Stimulated activated effector memory CD8-positive, alpha-beta T cell treated with anti-CD3 and anti-CD28 coated beads, Interleukin-12 subunit alpha, Interleukin-12 subunit beta, amount 100 ng/mL, for 72 hours (primary cell): ENCODE results near the gene RGS19.
"Not testable (repeated sequence)": the region's sequence is repeated elsewhere in the genome, so short reads cannot be mapped to it uniquely, and the experiment has no call there.

Experiments
- ATAC-seq: fragments of 150-1000 bp; cut with Tn5 transposase; 2 replicates; pipeline ENCODE4 v1.10.0; 2021
- DNase-seq, 2 donors: peaks; one replicate each; pipeline ENCODE4 v3.0.0; 2021 to 2022; ENCODE audit warnings: low spot score in 2 of 2
- H3K27ac Mint-ChIP-seq: one replicate; pipeline ENCODE4 v1.8.0; 2022; ENCODE audit warnings: mild to moderate bottlenecking, mixed read lengths
- H3K36me3 Mint-ChIP-seq: one replicate; pipeline ENCODE4 v1.8.0; 2022; ENCODE audit warnings: mild to moderate bottlenecking, mixed read lengths
- H3K4me1 Mint-ChIP-seq: one replicate; pipeline ENCODE4 v1.8.0; 2022; ENCODE audit warnings: mixed read lengths
- H3K4me3 Mint-ChIP-seq: one replicate; pipeline ENCODE4 v1.8.0; 2022; ENCODE audit warnings: mild to moderate bottlenecking, mixed read lengths
- H3K9me3 Mint-ChIP-seq: one replicate; pipeline ENCODE4 v1.8.0; 2022; ENCODE audit warnings: mixed read lengths

Gene RGS19

GRCh38 chr20:64079273-64080012 is at the start of gene RGS19:
TSS of gene RGS19 (minus strand) at chr20:64079518. CDS start at chr20:64076886, 2,632 bp downstream.
- ATAC-seq: peak; percentile 55
- no peaks in the 10 kb centered on the region for H3K9me3 Mint-ChIP-seq
- peak; percentile 58 to 83 for DNase-seq
- peak within 1 kb of the TSS; percentile 92 for H3K27ac Mint-ChIP-seq
- H3K4me3 Mint-ChIP-seq: peak within 1 kb of the TSS; percentile 91
- peaks cover 20% of the 10 kb centered on the region for H3K36me3 Mint-ChIP-seq
- peaks cover 53% of the 10 kb centered on the region for H3K4me1 Mint-ChIP-seq

- H3K4me3 Mint-ChIP-seq, H3K27ac Mint-ChIP-seq, H3K9me3 Mint-ChIP-seq, H3K36me3 Mint-ChIP-seq, ATAC-seq, DNase-seq: not testable (repeated sequence)
- H3K4me1 Mint-ChIP-seq: peaks cover 10% of the 10 kb centered on the region
Observed at GRCh38 chr20:64123517-64123916, 44.2 kb upstream of the RGS19 start.

- ATAC-seq, H3K4me3 Mint-ChIP-seq, H3K9me3 Mint-ChIP-seq, H3K36me3 Mint-ChIP-seq, DNase-seq, H3K27ac Mint-ChIP-seq: not testable (repeated sequence)
- peaks cover 10% of the 10 kb centered on the region for H3K4me1 Mint-ChIP-seq
Observed at GRCh38 chr20:64122927-64123326, 43.6 kb upstream of the RGS19 start.

- no peak for ATAC-seq
- no peaks in the 10 kb centered on the region for H3K9me3 Mint-ChIP-seq
- DNase-seq: no peak
Observed at GRCh38 chr20:64121586-64121985, 42.3 kb upstream of the RGS19 start.

GRCh38 chr20:64119681-64120341 is 40.5 kb upstream of the RGS19 start:
- Mint-ChIP-seq H3K27ac (peak overlapping the region; percentile 89), H3K4me3 (peak overlapping the region; percentile 65), H3K4me1 (peaks cover 10% of the 10 kb centered on the region), H3K36me3 (peaks cover 8% of the 10 kb centered on the region), H3K9me3 (no peaks in the 10 kb centered on the region)
- DNase-seq (no peak), ATAC-seq (peak; percentile 35)

More at GRCh38 chr20:64121586-64121985, 42.3 kb upstream of the RGS19 start:
- Mint-ChIP-seq H3K4me3 (no peak overlapping the region), H3K36me3 (peaks cover 8% of the 10 kb centered on the region), H3K27ac (no peak overlapping the region), H3K4me1 (peaks cover 10% of the 10 kb centered on the region)

GRCh38 chr20:64119301-64119680 is 40.0 kb upstream of the RGS19 start:
- DNase-seq: peak in 1 of 2 donors; percentile 47
- H3K9me3 Mint-ChIP-seq: no peaks in the 10 kb centered on the region
- peaks cover 8% of the 10 kb centered on the region for H3K36me3 Mint-ChIP-seq
- peaks cover 10% of the 10 kb centered on the region for H3K4me1 Mint-ChIP-seq
- no peak for ATAC-seq
- no peak overlapping the region for H3K4me3 Mint-ChIP-seq
- H3K27ac Mint-ChIP-seq: no peak overlapping the region

GRCh38 chr20:64117432-64117777 is 38.1 kb upstream of the RGS19 start:
- ATAC-seq, H3K36me3 Mint-ChIP-seq, H3K4me3 Mint-ChIP-seq, H3K9me3 Mint-ChIP-seq, H3K27ac Mint-ChIP-seq, DNase-seq: not testable (repeated sequence)
- peaks cover 10% of the 10 kb centered on the region for H3K4me1 Mint-ChIP-seq

GRCh38 chr20:64116541-64117431 is 37.5 kb upstream of the RGS19 start:
- no peaks in the 10 kb centered on the region for H3K9me3 Mint-ChIP-seq
- H3K27ac Mint-ChIP-seq: no peak overlapping the region
- no peak for ATAC-seq
- peaks cover 10% of the 10 kb centered on the region for H3K4me1 Mint-ChIP-seq
- DNase-seq: peak in 1 of 2 donors; percentile 41
- peaks cover 8% of the 10 kb centered on the region for H3K36me3 Mint-ChIP-seq
- no peak overlapping the region for H3K4me3 Mint-ChIP-seq

GRCh38 chr20:64116016-64116415 is 36.7 kb upstream of the RGS19 start:
- ATAC-seq (no peak), DNase-seq (peak in 1 of 2 donors; percentile 42)
- Mint-ChIP-seq H3K4me1 (peaks cover 10% of the 10 kb centered on the region), H3K36me3 (peaks cover 8% of the 10 kb centered on the region), H3K9me3 (no peaks in the 10 kb centered on the region), H3K4me3 (no peak overlapping the region), H3K27ac (no peak overlapping the region)

- Mint-ChIP-seq H3K36me3 (peaks cover 6% of the 10 kb centered on the region), H3K4me3 (no peak overlapping the region), H3K27ac (no peak overlapping the region), H3K4me1 (peaks cover 8% of the 10 kb centered on the region), H3K9me3 (no peaks in the 10 kb centered on the region)
- peak in 1 of 2 donors; percentile 44 for DNase-seq
- no peak for ATAC-seq
Observed at GRCh38 chr20:64115171-64115911, 36.0 kb upstream of the RGS19 start.

- no peaks in the 10 kb centered on the region for H3K9me3 Mint-ChIP-seq
- DNase-seq (peak; percentile 1 to 41), ATAC-seq (no peak)
- no peak overlapping the region for H3K4me3 Mint-ChIP-seq
- no peak overlapping the region for H3K27ac Mint-ChIP-seq
- no peaks in the 10 kb centered on the region for H3K4me1 Mint-ChIP-seq
- no peaks in the 10 kb centered on the region for H3K36me3 Mint-ChIP-seq
Observed at GRCh38 chr20:64114356-64114971, 35.1 kb upstream of the RGS19 start.

GRCh38 chr20:64113796-64114355 is 34.6 kb upstream of the RGS19 start:
- Mint-ChIP-seq H3K4me3 (no peak overlapping the region), H3K27ac (no peak overlapping the region), H3K9me3 (no peaks in the 10 kb centered on the region), H3K36me3 (no peaks in the 10 kb centered on the region), H3K4me1 (no peaks in the 10 kb centered on the region)
- DNase-seq: peak in 1 of 2 donors; percentile 0
- ATAC-seq: no peak

GRCh38 chr20:64113444-64113775 is 34.1 kb upstream of the RGS19 start:
- H3K4me1 Mint-ChIP-seq: no peaks in the 10 kb centered on the region
- no peaks in the 10 kb centered on the region for H3K9me3 Mint-ChIP-seq
- DNase-seq (peak; percentile 0 to 39), ATAC-seq (no peak)
- no peaks in the 10 kb centered on the region for H3K36me3 Mint-ChIP-seq
- H3K4me3 Mint-ChIP-seq: no peak overlapping the region
- H3K27ac Mint-ChIP-seq: no peak overlapping the region

- DNase-seq (peak; percentile 1 to 44), ATAC-seq (no peak)
- Mint-ChIP-seq H3K4me3 (no peak overlapping the region), H3K27ac (no peak overlapping the region), H3K36me3 (no peaks in the 10 kb centered on the region), H3K9me3 (no peaks in the 10 kb centered on the region), H3K4me1 (peaks cover 5% of the 10 kb centered on the region)
Observed at GRCh38 chr20:64112691-64113443, 33.5 kb upstream of the RGS19 start.
